Ishikawa (cell line): ENCODE results near the gene EXOC3L2.

Experiments used
- CEBPB ChIP-seq: IDR thresholded peaks from 2 replicates; pipeline ENCODE4 v1.6.1; 2012
- CREB1 ChIP-seq: IDR thresholded peaks from 2 replicates; pipeline ENCODE4 v1.6.1; 2012; ENCODE audit warnings: low read depth
- EGR1 ChIP-seq: IDR thresholded peaks from 2 replicates; pipeline ENCODE4 v1.6.1; 2012
- EP300 ChIP-seq: IDR thresholded peaks from 2 replicates; pipeline ENCODE4 v1.6.1; 2012; ENCODE audit warnings: borderline replicate concordance
- FOXM1 ChIP-seq: IDR thresholded peaks from 2 replicates; pipeline ENCODE4 v1.6.1; 2012; ENCODE audit warnings: low read depth, borderline replicate concordance
- MAX ChIP-seq: IDR thresholded peaks from 2 replicates; pipeline ENCODE4 v1.6.1; 2012
- NFIC ChIP-seq: IDR thresholded peaks from 2 replicates; pipeline ENCODE4 v1.6.1; 2012
- RAD21 ChIP-seq: IDR thresholded peaks from 2 replicates; pipeline ENCODE4 v1.6.1; 2012; ENCODE audit warnings: low read depth
- REST ChIP-seq: IDR thresholded peaks from 2 replicates; pipeline ENCODE4 v1.6.1; 2012; ENCODE audit warnings: low read depth, mild to moderate bottlenecking
- TAF1 ChIP-seq: IDR thresholded peaks from 2 replicates; pipeline ENCODE4 v1.6.1; 2012; ENCODE audit warnings: low read depth, mild to moderate bottlenecking
- TCF12 ChIP-seq: IDR thresholded peaks from 2 replicates; pipeline ENCODE4 v1.6.1; 2012; ENCODE audit warnings: low read depth
- TEAD4 ChIP-seq: IDR thresholded peaks from 2 replicates; pipeline ENCODE4 v1.6.1; 2012
- USF1 ChIP-seq: IDR thresholded peaks from 2 replicates; pipeline ENCODE4 v1.6.1; 2012
- YY1 ChIP-seq: IDR thresholded peaks from 2 replicates; pipeline ENCODE4 v1.6.1; 2012; ENCODE audit warnings: low read depth
- ZBTB7A ChIP-seq: IDR thresholded peaks from 2 replicates; pipeline ENCODE4 v1.6.1; 2012; ENCODE audit warnings: low read depth

Gene EXOC3L2

GRCh38 chr19:45243144-45243732, 2.0 kb downstream of the EXOC3L2 start:
- no peak for TF ChIP-seq YY1
- no peak for TF ChIP-seq CEBPB
- TF ChIP-seq TEAD4: no peak
- no peak for TF ChIP-seq NFIC

GRCh38 chr19:45238556-45238955, 6.7 kb downstream of the EXOC3L2 start:
- TF ChIP-seq EP300 (no peak), ZBTB7A (no peak), YY1 (no peak), NFIC (no peak), RAD21 (no peak), CEBPB (no peak), REST (no peak), TCF12 (no peak), MAX (no peak), TAF1 (no peak), FOXM1 (no peak), EGR1 (no peak)

- TF ChIP-seq RAD21 (no peak), CEBPB (no peak), REST (no peak), TAF1 (no peak), FOXM1 (no peak), TEAD4 (no peak), EP300 (no peak), TCF12 (no peak), CREB1 (no peak), NFIC (no peak), ZBTB7A (no peak), YY1 (no peak), EGR1 (no peak), MAX (no peak), USF1 (no peak)
Measured at GRCh38 chr19:45235485-45235884, 9.7 kb downstream of the EXOC3L2 start.

GRCh38 chr19:45234089-45234869, 10.9 kb downstream of the EXOC3L2 start:
- TF ChIP-seq CREB1 (no peak), USF1 (peak; percentile 33; the same call in 1 of the 2 replicates)

- no peak for TF ChIP-seq CEBPB
- TF ChIP-seq TAF1: no peak
- TF ChIP-seq ZBTB7A: no peak
- no peak for TF ChIP-seq YY1
- TF ChIP-seq USF1: no peak
- no peak for TF ChIP-seq CREB1
- TF ChIP-seq TEAD4: no peak
- TF ChIP-seq FOXM1: no peak
- TF ChIP-seq EGR1: no peak
- no peak for TF ChIP-seq MAX
Measured at GRCh38 chr19:45231891-45232290, 13.3 kb downstream of the EXOC3L2 start.
